ENCODE data around the gene SKAP2.

DNA sequence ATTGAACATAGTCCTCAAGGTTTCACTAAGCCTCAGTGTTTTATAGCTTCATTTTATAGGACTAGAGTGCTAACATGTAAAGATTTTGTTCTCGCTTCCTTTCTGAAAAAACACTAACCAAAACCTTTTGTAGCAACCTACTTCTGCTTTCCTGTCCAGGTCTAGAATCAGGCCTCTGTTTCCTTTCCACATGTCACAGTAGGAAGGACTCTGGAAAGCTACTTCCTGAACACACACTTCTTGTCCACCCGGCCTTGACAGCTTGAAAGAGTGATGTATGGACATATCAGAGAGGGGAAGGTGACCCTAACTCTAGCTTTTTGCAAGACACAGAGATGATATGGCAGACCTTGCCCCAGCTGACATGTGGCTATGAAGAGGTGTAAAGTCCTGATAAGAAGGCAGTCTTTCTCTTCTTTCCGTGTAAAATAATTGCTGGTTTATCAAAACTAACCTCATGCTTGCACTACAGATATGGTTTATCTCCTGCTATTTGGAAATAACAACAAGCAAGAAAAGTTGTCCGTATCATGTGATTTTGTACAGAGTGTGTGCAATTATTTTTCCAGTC is 175.4 kb downstream of the SKAP2 start:
- no peak for TF ChIP-seq EP300 (IDR thresholded peaks at IDR 0.05)
- TF ChIP-seq, protein P1, sequence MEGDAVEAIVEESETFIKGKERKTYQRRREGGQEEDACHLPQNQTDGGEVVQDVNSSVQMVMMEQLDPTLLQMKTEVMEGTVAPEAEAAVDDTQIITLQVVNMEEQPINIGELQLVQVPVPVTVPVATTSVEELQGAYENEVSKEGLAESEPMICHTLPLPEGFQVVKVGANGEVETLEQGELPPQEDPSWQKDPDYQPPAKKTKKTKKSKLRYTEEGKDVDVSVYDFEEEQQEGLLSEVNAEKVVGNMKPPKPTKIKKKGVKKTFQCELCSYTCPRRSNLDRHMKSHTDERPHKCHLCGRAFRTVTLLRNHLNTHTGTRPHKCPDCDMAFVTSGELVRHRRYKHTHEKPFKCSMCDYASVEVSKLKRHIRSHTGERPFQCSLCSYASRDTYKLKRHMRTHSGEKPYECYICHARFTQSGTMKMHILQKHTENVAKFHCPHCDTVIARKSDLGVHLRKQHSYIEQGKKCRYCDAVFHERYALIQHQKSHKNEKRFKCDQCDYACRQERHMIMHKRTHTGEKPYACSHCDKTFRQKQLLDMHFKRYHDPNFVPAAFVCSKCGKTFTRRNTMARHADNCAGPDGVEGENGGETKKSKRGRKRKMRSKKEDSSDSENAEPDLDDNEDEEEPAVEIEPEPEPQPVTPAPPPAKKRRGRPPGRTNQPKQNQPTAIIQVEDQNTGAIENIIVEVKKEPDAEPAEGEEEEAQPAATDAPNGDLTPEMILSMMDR (IDR thresholded peaks at IDR 0.05), result no peak
